OCI-LY7 (cell line): ENCODE measurements around the gene ATXN7L2.

Source experiments
- CTCF ChIP-seq: fragments of 200-600 bp; sonication (generic); conservative IDR thresholded peaks from 2 replicates; pipeline ENCODE4 v1.5.1; 2014; ENCODE audit warnings: mild to moderate bottlenecking, antibody characterized with exemption, low read length, moderate library complexity, mixed read lengths
- EZH2phosphoT487 ChIP-seq: fragments of 200-600 bp; sonication (generic); IDR thresholded peaks from 2 replicates; pipeline ENCODE4 v1.6.1; 2018; ENCODE audit warnings: low read depth, borderline replicate concordance, mild to moderate bottlenecking, mixed run types, antibody characterized with exemption, low read length, moderate library complexity, mixed read lengths

GRCh38 chr1:109530457-109531087 is 46.9 kb downstream of the ATXN7L2 start:
- TF ChIP-seq CTCF (no peak), EZH2phosphoT487 (no peak)
